HG03139 (cell line): ENCODE results near the gene TMED4.
A peak's percentile ranks its signal among the peaks of the same experiment; 100 is the strongest.

Source experiments
- ATAC-seq: cut with Tn5 transposase; IDR thresholded peaks from one replicate; pipeline ENCODE4 v1.9.1; 2021; ENCODE audit not compliant: unreplicated experiment

Gene TMED4

DNA sequence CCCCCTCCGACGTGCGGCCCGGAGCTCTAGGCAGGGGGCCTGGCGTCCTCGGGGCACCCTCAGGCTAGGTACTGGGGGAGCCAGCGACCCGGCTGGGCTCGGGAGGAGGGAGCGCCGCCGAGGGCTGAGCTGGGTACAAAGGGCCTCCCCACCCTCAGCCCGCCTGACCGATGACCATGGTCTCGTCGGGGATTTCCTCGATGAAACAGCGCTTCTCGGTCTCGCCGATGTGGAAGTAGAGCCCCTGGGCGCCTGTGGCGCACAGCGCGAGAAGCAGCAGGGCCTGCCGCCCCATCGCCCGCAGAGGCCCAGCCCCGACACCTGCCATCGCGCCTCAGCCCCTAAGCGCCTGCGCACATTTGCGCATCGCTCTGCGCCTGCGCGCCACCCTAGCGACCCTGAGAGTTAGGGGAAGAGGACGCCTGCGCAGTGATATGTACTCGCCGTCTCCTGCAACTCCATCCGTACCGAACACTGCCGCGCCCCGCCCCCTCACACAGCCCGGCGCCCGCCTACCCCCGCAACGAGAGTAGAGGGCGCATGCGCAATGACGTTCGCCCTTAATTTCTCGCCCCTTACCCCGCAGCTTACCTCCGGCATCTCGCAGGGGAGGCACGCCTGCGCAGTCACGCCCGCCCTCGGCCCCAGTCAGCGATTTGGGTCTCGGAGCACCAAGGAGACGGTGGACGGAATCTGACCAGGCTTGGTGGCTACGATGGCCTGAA lies at the start of gene TMED4:
Gene TMED4, minus strand, starts transcription at position 353 of the 725 bp plus-strand sequence. Its CDS starts 25 bp downstream, at position 328.
- peak; percentile 74 for ATAC-seq

DNA sequence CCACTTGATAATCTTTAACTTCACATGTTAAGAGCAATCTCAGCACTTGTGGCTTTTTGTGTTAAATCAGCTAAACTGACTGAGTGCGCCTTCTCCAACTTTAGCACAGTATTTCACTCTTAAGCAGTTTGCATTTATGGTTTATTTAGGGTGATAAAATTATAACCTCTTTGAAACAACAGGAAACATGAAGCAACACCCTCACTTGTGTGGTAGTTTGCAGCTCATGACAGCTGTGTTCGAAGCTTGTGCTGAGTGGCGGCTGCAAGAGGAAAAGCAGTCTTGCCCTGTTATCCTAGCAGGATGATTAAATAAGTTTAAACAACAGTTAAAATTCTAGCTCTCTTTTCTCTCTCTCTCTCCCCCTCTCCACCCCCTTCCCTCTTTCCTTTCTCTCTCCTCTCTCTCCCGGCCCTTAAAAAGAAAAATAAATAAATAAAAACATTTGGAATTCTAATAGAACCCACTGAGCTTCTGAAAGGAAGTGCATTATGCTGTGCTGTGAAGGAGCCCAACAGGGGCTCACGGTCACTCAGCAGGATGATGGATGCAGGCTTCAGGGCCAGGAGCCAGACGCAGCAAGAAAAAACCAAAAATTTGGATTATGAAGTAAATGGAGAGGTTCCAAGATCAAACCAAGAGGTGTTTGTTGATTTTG lies 49.6 kb upstream of the TMED4 start:
- ATAC-seq: no peak

DNA sequence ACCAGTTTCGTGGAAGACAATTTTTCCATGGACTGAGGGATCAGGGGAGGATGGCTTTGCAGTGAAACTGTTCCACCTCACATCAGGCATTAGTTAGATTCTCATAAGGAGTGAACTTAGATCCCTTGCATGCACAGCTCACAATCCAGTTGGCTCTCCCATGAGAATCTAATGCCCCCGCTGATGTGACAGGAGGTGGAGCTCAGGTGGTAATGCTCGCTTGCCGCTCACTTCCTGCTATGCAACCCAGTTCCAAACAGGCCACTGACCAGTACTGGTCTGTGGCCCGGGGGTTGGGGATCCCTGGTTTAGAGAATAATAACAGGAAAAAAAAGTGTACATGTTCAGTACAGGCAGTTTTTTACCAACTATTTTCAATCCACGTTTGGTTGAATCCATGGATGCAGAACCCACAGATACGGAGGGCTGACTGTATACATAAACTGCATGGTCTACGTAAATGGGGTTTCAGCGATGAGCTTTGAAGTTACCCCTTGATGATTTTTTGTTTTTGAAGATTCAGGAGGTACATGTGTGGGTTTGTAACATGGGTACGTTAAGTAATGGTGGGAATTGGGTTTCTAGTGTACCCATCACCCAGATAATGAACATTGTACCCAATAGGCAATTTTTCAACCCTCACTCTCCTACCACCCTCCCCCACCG lies 48.9 kb upstream of the TMED4 start:
- no peak for ATAC-seq

DNA sequence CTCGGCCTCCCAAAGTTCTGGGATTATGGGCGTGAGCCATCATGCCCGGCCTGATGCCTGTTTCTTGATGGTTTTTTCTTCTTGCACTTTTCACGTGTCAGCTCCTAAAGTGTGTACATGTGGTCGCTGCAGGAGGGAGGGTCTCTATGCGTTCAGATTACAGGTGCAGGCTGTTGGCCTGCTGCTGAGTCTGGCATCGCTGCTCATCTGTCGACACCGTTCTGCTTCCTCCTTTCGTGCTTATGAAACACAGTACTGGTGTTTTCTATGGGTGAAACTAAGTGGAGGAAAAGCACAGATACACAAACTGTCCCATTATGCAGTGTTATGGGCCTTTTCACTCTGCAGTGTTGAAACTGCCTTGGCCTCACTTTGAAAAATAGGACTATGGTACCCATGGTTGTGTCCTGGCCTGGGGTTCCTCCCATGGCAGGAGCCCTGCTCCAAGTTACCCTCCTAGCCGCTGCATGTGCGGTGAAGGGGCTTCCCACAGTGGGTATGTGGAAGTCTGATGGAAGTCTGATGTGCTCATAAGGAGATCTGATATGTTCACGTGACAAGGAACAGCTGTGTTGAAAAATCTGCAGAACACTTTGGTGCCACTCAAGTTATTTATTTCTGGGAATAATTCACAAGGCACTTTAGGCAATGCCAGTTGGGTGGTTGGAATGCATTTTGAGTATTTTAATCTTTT lies 47.9 kb upstream of the TMED4 start:
- ATAC-seq: no peak

DNA sequence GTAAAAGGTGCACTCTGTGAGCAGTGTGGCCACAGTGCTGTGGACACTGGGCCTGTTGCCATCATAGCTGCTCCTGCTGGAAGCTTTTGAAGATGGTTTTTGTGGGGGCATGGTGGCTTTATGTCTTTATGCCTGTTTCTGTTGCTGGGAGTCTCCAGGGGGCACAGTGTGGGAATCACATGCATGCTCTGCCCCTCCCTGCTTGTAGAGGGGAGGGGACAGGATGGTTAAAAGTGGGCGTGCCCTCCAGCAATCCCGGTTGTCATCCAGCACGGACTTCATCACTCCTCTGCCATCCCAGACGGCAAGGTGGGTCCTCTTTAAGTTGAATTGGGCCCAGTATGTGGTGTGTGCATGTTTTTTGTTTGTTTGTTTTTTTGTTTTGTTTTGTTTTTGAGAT lies 44.6 kb upstream of the TMED4 start:
- no peak for ATAC-seq

DNA sequence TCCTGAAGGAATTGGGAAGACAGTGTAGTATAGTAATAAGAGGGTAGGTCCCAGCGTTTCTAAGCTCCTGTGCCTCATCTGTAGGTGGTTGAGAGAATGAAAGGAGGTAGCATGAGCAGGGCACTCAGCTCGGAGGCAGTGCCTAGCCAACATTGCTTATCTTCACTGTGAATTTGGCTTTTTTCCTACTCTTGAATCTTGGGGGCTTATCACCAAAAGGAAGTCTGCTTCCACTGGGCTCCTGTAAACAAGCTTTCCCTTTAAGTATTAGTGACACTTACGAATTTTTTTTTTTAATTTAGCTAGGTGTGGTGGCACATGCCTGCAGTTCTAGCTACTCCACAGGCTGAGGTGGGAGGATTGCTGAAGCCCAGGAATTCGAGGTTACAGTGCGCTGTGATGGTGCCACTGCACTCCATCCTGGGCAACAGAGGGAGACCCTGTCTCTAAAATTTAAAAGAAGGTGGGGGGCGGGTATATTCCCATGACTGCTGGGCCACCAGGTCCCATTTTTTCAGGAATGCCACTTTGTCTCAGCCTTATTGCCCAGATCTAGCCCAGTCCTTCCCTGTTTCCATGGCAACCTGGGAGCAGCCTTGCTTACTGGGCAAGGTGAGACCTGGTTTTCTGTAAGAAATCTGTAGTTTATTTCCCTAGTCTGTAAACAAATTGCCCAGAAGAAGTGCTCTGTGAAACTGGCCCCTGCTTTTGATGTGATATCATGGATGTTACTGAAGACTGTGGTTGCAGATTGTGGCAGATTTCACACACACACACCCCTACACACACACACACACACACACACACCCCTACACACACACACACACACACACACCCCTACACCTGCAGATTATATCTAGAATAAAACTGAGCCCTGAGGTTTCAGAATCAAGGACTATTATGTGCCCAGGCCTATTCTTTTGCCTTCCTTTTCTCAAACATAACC lies 43.8 kb upstream of the TMED4 start:
- no peak for ATAC-seq

DNA sequence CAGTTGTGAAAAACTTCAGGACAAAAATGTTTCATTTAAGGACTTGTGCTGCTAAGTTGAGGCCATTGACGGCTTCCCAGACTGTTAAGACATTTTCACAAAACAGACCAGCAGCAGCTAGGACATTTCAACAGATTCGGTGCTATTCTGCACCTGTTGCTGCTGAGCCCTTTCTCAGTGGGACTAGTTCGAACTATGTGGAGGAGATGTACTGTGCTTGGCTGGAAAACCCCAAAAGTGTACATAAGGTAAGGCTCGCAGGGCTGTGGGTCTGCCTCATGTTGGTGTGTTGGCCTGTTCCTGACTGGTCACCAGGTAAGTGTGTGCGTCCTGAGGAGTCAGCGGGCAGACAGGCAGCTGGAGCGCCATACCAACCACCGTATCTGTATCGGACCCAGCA lies 42.3 kb upstream of the TMED4 start:
- ATAC-seq: no peak

DNA sequence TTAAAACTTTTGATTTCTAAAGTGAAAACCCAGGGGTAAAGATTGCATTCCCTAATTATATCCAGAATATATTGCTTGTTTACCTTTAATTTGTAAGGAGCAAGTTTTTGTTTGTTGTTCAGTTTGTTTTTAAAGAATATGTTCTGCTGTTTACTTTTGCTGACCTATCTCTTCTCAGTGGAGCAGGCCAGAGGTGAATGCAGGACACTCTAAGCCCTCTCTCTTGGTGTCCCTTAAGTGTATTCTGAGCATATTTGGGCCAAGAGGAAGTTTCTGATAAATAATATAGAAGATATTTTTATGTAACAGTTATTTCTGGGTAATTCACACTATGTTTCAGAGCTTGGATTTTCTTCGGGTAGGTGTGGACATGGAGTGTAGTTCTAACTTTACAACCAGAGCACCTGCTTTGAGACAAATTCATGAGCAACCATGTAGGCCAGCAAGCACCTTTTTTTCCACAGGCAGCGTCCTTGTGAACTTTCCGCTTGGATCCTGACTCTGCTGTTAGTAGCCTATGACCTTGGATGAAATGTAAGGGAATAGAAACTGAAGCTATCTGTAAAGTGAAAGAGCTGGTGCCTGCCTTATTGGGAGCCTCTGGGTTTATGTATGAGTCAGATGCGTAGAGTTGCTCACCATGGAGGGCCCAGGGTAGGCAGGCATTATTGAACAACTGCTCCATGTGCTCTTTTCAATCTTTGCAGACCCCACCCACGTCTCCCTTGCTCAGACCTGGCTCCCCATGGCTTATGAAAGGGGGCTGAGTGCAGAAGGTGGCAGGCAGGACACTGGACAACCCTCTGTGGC lies 40.5 kb upstream of the TMED4 start:
- ATAC-seq: peak; percentile 51

DNA sequence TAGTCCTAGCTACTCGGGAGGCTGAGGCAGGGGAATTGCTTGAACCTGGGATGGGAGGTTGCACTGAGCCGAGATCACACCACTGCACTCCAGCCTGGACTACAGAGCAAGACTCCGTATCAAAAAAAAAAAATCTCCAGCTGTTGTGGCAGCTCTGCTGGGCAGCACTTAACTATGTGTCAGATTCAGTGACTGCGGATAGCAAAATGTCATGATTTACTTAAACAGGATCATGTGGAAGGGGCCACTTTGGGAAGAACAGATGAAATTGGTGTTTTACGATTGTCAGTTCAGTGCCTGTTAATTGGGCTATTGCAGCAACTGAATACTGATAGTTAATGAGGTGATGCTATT lies 39.7 kb upstream of the TMED4 start:
- ATAC-seq: no peak

DNA sequence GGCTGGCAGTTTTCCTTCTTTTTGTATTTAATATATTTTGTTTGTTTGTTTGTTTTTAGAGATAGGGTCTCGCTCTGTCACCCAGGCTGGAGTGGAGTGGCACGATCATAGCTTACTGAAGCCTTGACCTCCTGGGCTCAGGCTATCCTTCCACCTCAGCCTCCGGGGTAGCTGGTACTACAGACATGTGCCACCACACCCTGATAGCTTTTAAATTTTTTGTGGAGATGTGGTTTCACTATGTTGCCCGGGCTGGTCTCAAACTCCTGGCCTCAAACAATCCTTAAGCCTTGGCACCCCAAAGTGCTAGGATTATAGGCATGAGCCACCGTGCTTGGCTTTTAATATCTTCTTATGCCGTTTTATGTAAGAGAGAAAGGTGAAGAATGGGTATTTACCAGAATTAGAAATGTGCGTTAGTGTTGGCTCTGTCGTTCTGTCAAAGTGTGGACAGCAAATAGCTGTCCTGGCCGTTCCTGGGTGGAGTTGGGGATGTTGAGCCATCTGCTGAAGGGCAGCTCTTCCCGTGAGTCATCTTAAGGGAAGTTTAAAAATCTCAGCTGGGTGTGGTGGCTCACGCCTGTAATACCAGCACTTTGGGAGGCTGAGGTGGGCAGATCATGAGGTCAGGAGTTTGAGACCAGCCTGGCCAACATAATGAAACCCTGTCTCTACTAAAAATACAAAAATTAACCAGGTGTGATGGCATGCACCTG lies 39.2 kb upstream of the TMED4 start:
- no peak for ATAC-seq

DNA sequence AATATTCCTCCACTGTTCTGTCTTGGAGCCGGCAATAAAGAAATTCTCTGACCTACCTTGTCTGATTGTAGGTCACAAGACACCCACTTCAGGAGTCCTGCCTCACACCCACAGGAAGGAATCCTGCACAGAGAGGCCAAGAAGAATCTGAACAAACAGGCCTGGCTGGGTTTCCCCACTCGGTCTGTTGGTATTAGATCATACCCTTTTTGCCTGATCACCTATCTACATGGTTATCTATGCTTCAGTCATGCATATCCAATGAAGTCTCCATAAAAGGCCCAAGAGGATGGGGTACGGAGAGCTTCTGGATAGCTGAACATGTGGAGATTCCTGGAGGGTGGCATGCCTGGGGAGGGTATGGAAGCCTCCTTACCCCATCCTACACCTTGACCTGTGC lies 36.7 kb upstream of the TMED4 start:
- ATAC-seq: no peak

DNA sequence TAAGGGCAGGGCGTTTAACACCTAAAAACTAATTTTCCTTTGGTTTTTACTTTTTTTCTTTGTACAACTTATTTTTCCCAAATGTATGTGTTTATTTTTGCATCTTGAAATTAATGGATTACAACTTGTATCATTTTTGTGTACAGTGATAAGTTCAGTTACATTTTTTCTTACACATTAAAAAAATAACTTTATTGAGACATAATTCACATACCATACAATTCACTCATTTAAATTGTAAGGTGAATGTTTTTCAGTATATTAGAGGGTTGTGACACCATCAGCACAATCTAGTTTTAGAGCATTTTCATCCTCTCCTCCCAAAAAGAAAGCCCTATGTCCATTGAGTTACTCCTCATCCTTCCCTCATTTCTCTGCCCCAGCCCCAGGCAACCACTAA lies 36.0 kb upstream of the TMED4 start:
- ATAC-seq: no peak

DNA sequence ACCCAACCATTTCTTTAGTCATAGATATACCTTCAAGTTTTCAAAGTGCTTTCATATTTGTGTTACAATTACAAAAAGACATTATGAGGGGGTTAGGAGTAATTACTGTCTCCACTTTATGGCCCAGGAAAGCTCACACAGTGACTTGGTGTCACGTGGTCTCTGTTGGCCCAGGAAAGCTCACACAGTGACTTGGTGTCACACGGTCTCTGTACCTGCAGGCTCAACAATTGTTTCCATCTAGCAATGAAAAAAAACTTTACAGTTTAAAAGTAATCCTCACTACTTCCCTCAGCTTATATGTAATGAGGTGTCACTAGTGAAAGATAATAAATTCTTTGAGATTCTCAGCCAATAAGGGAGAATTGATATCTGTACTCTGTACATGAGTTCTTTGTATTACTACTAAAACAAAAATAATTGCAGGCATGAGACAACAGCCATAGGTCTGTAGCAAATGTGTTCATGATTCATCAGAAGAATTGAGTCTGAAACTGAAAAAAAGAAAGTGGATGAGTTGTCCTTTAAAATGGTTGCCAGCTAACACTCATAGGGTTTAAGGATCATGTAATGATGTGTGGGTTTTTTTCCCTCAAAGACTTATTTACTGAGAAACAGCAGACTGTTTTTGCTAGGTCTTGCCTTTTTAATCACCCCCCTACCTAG lies 35.3 kb upstream of the TMED4 start:
- no peak for ATAC-seq

DNA sequence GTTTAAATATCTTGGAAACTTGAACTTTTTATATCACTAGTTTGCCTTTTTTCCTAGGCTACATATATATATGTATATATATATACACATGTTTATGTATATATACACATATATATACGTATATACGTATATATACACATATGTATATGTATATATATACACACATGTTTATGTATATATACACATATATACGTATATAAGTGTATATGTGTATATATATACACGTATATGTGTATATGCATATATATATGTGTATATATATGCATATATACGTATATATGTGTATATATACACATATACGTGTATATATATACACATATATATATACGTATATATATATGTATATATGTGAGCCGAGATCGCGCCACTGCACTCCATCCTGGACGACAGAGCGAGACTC lies 34.5 kb upstream of the TMED4 start:
- no peak for ATAC-seq

DNA sequence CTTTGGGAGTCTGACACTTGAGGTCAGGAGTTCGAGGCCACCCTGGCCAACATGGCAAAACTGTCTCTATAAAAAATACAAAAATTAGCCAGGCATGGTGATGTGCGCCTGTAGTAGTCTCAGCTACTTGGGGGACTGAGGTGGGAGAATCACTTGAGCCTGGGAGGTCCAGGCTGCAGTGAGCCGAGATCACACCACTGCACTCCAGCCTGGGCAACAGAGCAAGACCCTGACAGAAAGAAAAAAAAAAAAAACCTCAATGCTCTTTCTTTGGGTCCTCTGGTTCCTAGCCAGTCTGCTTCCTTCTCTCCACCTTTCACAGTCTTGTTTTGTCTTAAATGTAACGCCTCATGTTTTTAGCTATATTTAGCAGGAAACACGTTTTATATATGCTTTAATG lies 33.8 kb upstream of the TMED4 start:
- no peak for ATAC-seq

DNA sequence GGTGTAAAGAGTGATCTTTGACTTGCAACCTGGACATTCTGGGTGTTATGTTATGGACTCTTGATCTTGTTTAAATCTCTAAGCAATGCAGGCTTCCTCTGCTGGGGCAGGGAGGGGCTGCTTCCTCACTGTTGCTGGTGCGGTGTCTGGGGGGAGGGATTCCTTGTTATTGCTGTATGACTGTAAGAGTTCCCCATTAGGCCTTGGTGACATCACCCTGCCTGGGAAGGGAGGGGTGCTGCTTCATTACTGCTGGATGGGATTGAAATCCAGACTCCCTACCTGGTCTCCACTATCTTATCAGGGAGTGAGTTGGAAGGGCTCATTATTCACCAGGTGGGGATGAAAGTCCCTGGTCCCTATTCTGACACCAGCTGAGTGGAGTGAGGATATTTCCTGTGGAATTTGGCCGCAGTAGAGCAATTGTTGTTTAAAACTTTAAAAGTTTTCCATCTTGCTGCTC lies 33.1 kb upstream of the TMED4 start:
- ATAC-seq: no peak

DNA sequence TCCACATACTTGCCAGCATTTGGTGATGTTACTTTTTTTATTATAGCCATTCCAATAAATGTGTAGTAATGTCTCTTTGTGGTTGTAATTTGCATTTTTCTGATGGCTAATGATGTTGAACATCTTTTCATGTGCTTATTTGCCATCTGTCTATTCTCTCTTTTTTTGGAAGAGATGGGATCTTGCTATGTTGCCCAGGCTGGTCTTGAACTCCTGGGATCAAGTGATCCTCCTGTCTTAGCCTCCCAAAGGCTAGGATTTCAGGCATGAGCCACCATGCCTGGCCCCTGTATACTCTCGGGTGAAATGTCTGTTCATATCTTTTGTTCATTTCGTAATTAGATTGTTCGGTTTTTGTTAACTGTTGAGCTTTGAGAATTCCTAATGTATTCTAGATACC lies 27.8 kb upstream of the TMED4 start:
- no peak for ATAC-seq

DNA sequence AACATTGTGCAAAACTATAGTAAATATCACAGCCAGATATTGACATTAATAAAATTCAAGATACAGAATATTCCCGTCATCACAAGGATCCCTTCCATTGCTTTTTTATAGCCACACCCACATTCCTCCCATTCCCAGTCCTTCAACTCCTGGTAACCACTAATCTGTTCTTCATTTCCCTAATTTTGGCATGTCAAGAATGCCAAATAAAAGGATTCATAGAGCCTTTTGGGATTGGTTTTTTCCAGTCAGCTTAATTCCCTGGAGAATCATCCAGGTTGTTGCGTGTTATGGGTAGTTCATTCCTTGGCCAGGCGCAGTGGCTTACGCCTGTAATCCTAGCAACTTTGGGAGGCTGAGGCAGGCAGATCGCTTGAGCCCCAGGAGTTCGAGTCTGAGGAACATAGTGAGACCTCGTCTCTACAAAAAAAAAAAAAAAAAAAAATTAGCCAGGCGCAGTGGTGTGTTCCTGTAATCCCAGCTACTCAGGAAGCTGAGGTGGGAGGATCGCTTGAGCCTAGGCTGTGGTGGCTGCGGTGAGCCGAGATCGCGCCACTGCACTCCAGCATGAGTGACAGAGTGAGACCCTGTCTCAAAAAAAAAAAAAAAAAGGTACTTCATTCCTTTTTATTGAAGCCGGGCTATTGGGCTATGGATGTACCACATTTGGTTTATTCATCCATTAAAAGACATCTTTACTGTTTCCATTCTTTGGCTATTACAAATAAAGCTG lies 27.1 kb upstream of the TMED4 start:
- no peak for ATAC-seq
